K562 (cell line): ENCODE data around the gene TMEM88. TPM values are rescaled to one million over a fixed set of nuclear protein-coding genes. Genes with fewer than 3 reads are reported as not detected.

Experiments used
- ATF7 ChIP-seq: fragments of 450-650 bp; IDR thresholded peaks from 2 replicates; pipeline ENCODE4 v1.7.1; 2014; ENCODE audit warnings: mild to moderate bottlenecking, moderate library complexity
- BHLHE40 ChIP-seq: IDR thresholded peaks from 2 replicates; pipeline ENCODE4 v1.6.1; 2011; ENCODE audit warnings: low read length, improper control_type of control experiment
- BRD9 ChIP-seq: fragments of 450-650 bp; IDR thresholded peaks from 2 replicates; pipeline ENCODE4 v1.6.1; 2018; ENCODE audit warnings: low read depth; ENCODE audit not compliant: partially characterized antibody
- C11orf30 ChIP-seq: fragments of 450-650 bp; IDR thresholded peaks from 2 replicates; pipeline ENCODE4 v1.6.1; 2016; ENCODE audit warnings: low read depth, mild to moderate bottlenecking
- FOXJ2 ChIP-seq: fragments of 200-800 bp; sonication (Bioruptor generic); IDR thresholded peaks from 2 replicates; pipeline ENCODE4 v1.6.1; 2016; ENCODE audit warnings: missing genetic modification characterization, missing compliant biosample characterization
- HDAC8 ChIP-seq: fragments of 450-650 bp; IDR thresholded peaks from 2 replicates; pipeline ENCODE4 v1.6.1; 2016; ENCODE audit warnings: mild to moderate bottlenecking, missing genetic modification characterization, moderate library complexity, missing compliant biosample characterization
- KAT8 ChIP-seq: fragments of 450-650 bp; IDR thresholded peaks from 2 replicates; pipeline ENCODE4 v1.6.1; 2016; ENCODE audit warnings: low read depth, mild to moderate bottlenecking
- MCM3 ChIP-seq: fragments of 450-650 bp; IDR thresholded peaks from 2 replicates; pipeline ENCODE4 v1.6.1; 2016
- RBM14 ChIP-seq: fragments of 200-400 bp; formaldehyde crosslinking; IDR thresholded peaks from 2 replicates; pipeline ENCODE4 v1.6.1; 2018; ENCODE audit warnings: low read depth, mild to moderate bottlenecking, low read length, moderate library complexity, borderline replicate concordance; ENCODE audit not compliant: insufficient read depth
- RBM25 ChIP-seq: fragments of 200-400 bp; formaldehyde crosslinking; IDR thresholded peaks from 2 replicates; pipeline ENCODE4 v1.6.1; 2018; ENCODE audit warnings: low read length, low read depth, moderate library complexity; ENCODE audit not compliant: severe bottlenecking
- SAFB2 ChIP-seq: fragments of 200-400 bp; formaldehyde crosslinking; IDR thresholded peaks from 2 replicates; pipeline ENCODE4 v1.6.1; 2018; ENCODE audit warnings: borderline replicate concordance, low read length, low read depth, moderate library complexity; ENCODE audit not compliant: severe bottlenecking
- U2AF2 ChIP-seq: fragments of 200-400 bp; formaldehyde crosslinking; optimal IDR thresholded peaks from 2 replicates; pipeline ENCODE3; 2017; ENCODE audit warnings: low read depth, mild to moderate bottlenecking, low read length
- ZFP30 ChIP-seq: fragments of 250-450 bp; sonication (Bioruptor Pico); IDR thresholded peaks from 2 replicates; pipeline ENCODE4 v1.8.0; 2022; ENCODE audit warnings: moderate library complexity, mild to moderate bottlenecking, inconsistent platforms, borderline replicate concordance
- ZKSCAN8 ChIP-seq: fragments of 200-800 bp; sonication (Bioruptor generic); IDR thresholded peaks from 2 replicates; pipeline ENCODE4 v1.6.1; 2016; ENCODE audit warnings: missing genetic modification characterization, missing compliant biosample characterization
- ZNF3 ChIP-seq: fragments of 250-450 bp; sonication (Bioruptor Pico); IDR thresholded peaks from 2 replicates; pipeline ENCODE4 v1.5.0; 2021; ENCODE audit warnings: mild to moderate bottlenecking, moderate library complexity
- ZNF644 ChIP-seq: fragments of 200-800 bp; sonication (Bioruptor generic); IDR thresholded peaks from 2 replicates; pipeline ENCODE4 v1.6.1; 2016; ENCODE audit warnings: low read depth, missing genetic modification characterization, missing compliant biosample characterization
- ZNF75A ChIP-seq: fragments of 450-650 bp; formaldehyde crosslinking; IDR thresholded peaks from 2 replicates; pipeline ENCODE4 v1.4.0; 2020; ENCODE audit warnings: mild to moderate bottlenecking
- polyA plus RNA-seq, 8 experiments: library from polyadenylated mRNA; depleted of rRNA in 4 of 8; stranded (reverse) in 5 of 8; unstranded in 3 of 8; fragments of >200 nt; fragmentation: Nextera tagmentation in 2 of 8; fragmentation: Illumina TruSeq in 1 of 8; extraction: Ambion mirVana in 2 of 8; extraction: Trizol in 1 of 8; gene quantifications; 2 replicates each; pipeline versions ENCODE4 v1.2.1 to v1.2.3, GENCODE V29; 2011 to 2014; ENCODE audit warnings: inconsistent platforms in 1 of 8, missing spikeins in 1 of 8
- total RNA-seq, 7 experiments: library from RNA; depleted of rRNA in 6 of 7; stranded (reverse); fragments of >200 nt in 6 of 7; fragmentation: Illumina TruSeq in 2 of 7; extraction: Trizol in 2 of 7; gene quantifications; 2 replicates each; pipeline versions ENCODE4 v1.2.1 to v1.2.3, GENCODE V29; 2011 to 2021; ENCODE audit warnings: low replicate concordance in 1 of 7
- TF ChIP-seq, protein P1 (sequence below): sonication (generic); IDR thresholded peaks from 2 replicates; pipeline ENCODE4 v1.6.1; 2016
- TF ChIP-seq, protein P2 (sequence below): fragments of 250-450 bp; sonication (Bioruptor Pico); IDR thresholded peaks from 2 replicates; pipeline ENCODE4 v1.5.0; 2020; ENCODE audit warnings: mild to moderate bottlenecking
- TF ChIP-seq, protein P3 (sequence below), 3 experiments: fragments of 200-800 bp in 1 of 3; sonication (Bioruptor generic) in 1 of 3; sonication (generic) in 1 of 3; formaldehyde crosslinking in 1 of 3; IDR thresholded peaks; 2 replicates each; pipeline versions ENCODE4 v1.6.1 to v1.8.0; 2016 to 2022; ENCODE audit warnings: mild to moderate bottlenecking in 2 of 3, missing compliant biosample characterization in 2 of 3, missing genetic modification characterization in 2 of 3, missing genetic modification reagents in 1 of 3
- TF ChIP-seq, protein P4 (sequence below): fragments of 250-450 bp; sonication (Bioruptor Pico); IDR thresholded peaks from 2 replicates; pipeline ENCODE4 v1.5.0; 2021; ENCODE audit warnings: mild to moderate bottlenecking, borderline replicate concordance

The TMEM88 gene
- total and polyA plus RNA-seq, 9 of the 15 experiments (the other 6 are each of a cell fraction or from before 2014, with no cell fraction given) = 0.10 to 1.4 (median 0.36) TPM; not detected in 3

DNA sequence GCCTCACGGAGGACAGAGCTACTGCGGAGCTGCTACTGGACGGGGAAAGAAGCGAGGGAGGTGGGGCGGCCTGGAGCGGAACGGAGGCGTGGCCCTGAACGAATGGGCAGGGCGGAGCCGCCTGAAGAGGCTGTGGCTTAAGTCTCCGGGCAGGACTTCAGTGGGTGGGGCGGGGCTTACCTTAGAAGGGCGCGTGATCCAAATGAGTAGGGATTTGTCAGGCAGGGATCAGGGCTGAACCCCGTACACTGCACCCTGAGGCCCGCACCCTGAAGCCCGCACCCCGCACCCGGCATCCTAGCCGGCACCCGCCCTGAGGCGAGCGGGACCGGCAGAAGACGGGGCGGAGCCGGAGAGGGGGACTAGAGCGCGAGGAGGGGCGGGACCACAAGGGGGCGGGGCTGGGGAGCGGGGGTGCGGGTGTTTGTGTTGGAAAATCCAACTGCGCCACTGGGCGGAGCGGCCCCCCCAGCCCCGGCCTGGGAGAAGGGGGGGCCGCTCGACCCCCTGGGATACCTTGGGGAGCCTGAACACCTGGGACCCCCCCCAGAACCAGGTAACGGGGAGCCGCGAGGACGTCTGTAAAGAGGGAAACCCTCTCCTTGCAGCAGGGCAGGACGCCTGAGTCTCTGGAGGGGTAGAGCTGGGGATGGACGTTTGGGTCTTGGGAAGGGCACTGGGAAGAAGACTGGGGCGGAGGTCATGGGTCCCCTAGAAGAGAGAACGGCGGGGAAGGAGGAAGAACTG lies 20.9 kb upstream of the TMEM88 start, which contains the start of gene KDM6B (continued):
- no peak for TF ChIP-seq U2AF2
- TF ChIP-seq, protein P1, sequence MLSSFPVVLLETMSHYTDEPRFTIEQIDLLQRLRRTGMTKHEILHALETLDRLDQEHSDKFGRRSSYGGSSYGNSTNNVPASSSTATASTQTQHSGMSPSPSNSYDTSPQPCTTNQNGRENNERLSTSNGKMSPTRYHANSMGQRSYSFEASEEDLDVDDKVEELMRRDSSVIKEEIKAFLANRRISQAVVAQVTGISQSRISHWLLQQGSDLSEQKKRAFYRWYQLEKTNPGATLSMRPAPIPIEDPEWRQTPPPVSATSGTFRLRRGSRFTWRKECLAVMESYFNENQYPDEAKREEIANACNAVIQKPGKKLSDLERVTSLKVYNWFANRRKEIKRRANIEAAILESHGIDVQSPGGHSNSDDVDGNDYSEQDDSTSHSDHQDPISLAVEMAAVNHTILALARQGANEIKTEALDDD = no peak
- 0 out of 2 replicates have a peak, but pooled peaks have one; percentile 14 for TF ChIP-seq BHLHE40
- TF ChIP-seq ZNF644 = no peak
- TF ChIP-seq MCM3 = no peak
- TF ChIP-seq FOXJ2 = no peak
- no peak for TF ChIP-seq KAT8
- TF ChIP-seq, protein P2, sequence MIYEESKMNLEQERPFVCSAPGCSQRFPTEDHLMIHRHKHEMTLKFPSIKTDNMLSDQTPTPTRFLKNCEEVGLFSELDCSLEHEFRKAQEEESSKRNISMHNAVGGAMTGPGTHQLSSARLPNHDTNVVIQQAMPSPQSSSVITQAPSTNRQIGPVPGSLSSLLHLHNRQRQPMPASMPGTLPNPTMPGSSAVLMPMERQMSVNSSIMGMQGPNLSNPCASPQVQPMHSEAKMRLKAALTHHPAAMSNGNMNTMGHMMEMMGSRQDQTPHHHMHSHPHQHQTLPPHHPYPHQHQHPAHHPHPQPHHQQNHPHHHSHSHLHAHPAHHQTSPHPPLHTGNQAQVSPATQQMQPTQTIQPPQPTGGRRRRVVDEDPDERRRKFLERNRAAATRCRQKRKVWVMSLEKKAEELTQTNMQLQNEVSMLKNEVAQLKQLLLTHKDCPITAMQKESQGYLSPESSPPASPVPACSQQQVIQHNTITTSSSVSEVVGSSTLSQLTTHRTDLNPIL (CRISPR knock-in tag) = no peak
- no peak for TF ChIP-seq RBM14
- TF ChIP-seq, protein P3, sequence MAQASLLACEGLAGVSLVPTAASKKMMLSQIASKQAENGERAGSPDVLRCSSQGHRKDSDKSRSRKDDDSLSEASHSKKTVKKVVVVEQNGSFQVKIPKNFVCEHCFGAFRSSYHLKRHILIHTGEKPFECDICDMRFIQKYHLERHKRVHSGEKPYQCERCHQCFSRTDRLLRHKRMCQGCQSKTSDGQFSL (CRISPR knock-in tag; IDR thresholded peaks at IDR 0.05) = no peak
- TF ChIP-seq, protein P3 (tag; IDR thresholded peaks at IDR 0.05) = peak in 1 of 2 experiments; percentile 65; a peak in 2 of 4 replicates
- TF ChIP-seq BRD9 = no peak
- TF ChIP-seq ZNF3 (CRISPR knock-in tag) = no peak
- no peak for TF ChIP-seq SAFB2
- no peak for TF ChIP-seq HDAC8 (tag)
- no peak for TF ChIP-seq C11orf30
- no peak for TF ChIP-seq ZFP30 (CRISPR knock-in tag)
- no peak for TF ChIP-seq RBM25
- TF ChIP-seq, protein P4, sequence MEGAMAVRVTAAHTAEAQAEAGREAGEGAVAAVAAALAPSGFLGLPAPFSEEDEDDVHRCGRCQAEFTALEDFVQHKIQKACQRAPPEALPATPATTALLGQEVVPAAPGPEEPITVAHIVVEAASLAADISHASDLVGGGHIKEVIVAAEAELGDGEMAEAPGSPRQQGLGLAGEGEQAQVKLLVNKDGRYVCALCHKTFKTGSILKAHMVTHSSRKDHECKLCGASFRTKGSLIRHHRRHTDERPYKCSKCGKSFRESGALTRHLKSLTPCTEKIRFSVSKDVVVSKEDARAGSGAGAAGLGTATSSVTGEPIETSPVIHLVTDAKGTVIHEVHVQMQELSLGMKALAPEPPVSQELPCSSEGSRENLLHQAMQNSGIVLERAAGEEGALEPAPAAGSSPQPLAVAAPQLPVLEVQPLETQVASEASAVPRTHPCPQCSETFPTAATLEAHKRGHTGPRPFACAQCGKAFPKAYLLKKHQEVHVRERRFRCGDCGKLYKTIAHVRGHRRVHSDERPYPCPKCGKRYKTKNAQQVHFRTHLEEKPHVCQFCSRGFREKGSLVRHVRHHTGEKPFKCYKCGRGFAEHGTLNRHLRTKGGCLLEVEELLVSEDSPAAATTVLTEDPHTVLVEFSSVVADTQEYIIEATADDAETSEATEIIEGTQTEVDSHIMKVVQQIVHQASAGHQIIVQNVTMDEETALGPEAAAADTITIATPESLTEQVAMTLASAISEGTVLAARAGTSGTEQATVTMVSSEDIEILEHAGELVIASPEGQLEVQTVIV (CRISPR knock-in tag) = no peak
- no peak for TF ChIP-seq ZKSCAN8 (CRISPR knock-in tag)
- no peak for TF ChIP-seq ZNF75A
- TF ChIP-seq ATF7 = no peak
